K562 (cell line): ENCODE measurements around the gene DDX41. TPM values are rescaled to one million over a fixed set of nuclear protein-coding genes. Genes with fewer than 3 reads are reported as not detected.

Experiments
- BRF2 ChIP-seq: IDR thresholded peaks from 3 replicates; pipeline ENCODE4 v1.6.1; 2011; ENCODE audit warnings: borderline replicate concordance, mild to moderate bottlenecking; ENCODE audit not compliant: insufficient read length, insufficient read depth
- CLOCK ChIP-seq: fragments of 250-450 bp; sonication (Bioruptor Pico); IDR thresholded peaks from 2 replicates; pipeline ENCODE4 v1.4.0; 2020; ENCODE audit warnings: mild to moderate bottlenecking, moderate library complexity, borderline replicate concordance
- E2F6 ChIP-seq, 2 experiments: IDR thresholded peaks; 2 replicates each; pipeline ENCODE4 v1.6.1; 2011; ENCODE audit warnings: borderline replicate concordance in 1 of 2, control low read depth in 1 of 2, low read depth in 1 of 2, low read length in 1 of 2, mild to moderate bottlenecking in 1 of 2, mixed read lengths in 1 of 2, moderate library complexity in 1 of 2; ENCODE audit not compliant: insufficient read depth in 1 of 2, insufficient read length in 1 of 2, poor library complexity in 1 of 2, severe bottlenecking in 1 of 2; ENCODE audit errors: extremely low read depth in 1 of 2
- FOXK1 ChIP-seq: sonication (generic); formaldehyde crosslinking; IDR thresholded peaks from 2 replicates; pipeline ENCODE4 v1.8.0; 2022; ENCODE audit warnings: missing genetic modification reagents, mild to moderate bottlenecking, borderline replicate concordance
- KHSRP ChIP-seq: fragments of 450-650 bp; IDR thresholded peaks from 2 replicates; pipeline ENCODE4 v1.6.1; 2017
- KLF16 ChIP-seq: IDR thresholded peaks from 2 replicates; pipeline ENCODE4 v1.6.1; 2016; ENCODE audit warnings: antibody characterized with exemption
- MECOM ChIP-seq: fragments of 250-450 bp; sonication (Bioruptor Pico); IDR thresholded peaks from 2 replicates; pipeline ENCODE4 v1.8.0; 2022; ENCODE audit warnings: inconsistent platforms
- NEUROD1 ChIP-seq: fragments of 150-350 bp; IDR thresholded peaks from 2 replicates; pipeline ENCODE4 v1.6.1; 2014; ENCODE audit warnings: borderline replicate concordance, low read length, low read depth; ENCODE audit not compliant: partially characterized antibody
- NFE2 ChIP-seq: IDR thresholded peaks from 2 replicates; pipeline ENCODE4 v1.6.1; 2014; ENCODE audit warnings: antibody characterized with exemption, low read depth
- SMARCA5 ChIP-seq: fragments of 450-650 bp; IDR thresholded peaks from 2 replicates; pipeline ENCODE4 v1.6.1; 2016
- STAG1 ChIP-seq: sonication (generic); formaldehyde crosslinking; IDR thresholded peaks from 2 replicates; pipeline ENCODE4 v1.5.0; 2020; ENCODE audit warnings: missing genetic modification reagents, borderline replicate concordance
- ZFX ChIP-seq: sonication (generic); formaldehyde crosslinking; IDR thresholded peaks from 2 replicates; pipeline ENCODE4 v1.8.0; 2022; ENCODE audit warnings: mild to moderate bottlenecking, missing genetic modification reagents, moderate library complexity
- ZNF23 ChIP-seq: fragments of 250-450 bp; sonication (Bioruptor Pico); IDR thresholded peaks from 2 replicates; pipeline ENCODE4 v1.4.0; 2020; ENCODE audit warnings: mild to moderate bottlenecking
- ZNF644 ChIP-seq: fragments of 200-800 bp; sonication (Bioruptor generic); IDR thresholded peaks from 2 replicates; pipeline ENCODE4 v1.6.1; 2016; ENCODE audit warnings: low read depth, missing genetic modification characterization, missing compliant biosample characterization
- ZNF717 ChIP-seq: fragments of 250-450 bp; sonication (Bioruptor Pico); IDR thresholded peaks from 2 replicates; pipeline ENCODE4 v1.5.0; 2021
- ZNF79 ChIP-seq: fragments of 250-450 bp; sonication (Bioruptor Pico); IDR thresholded peaks from 2 replicates; pipeline ENCODE4 v1.4.0; 2020; ENCODE audit warnings: low read depth, mild to moderate bottlenecking, moderate library complexity
- polyA plus RNA-seq, 8 experiments: library from polyadenylated mRNA; depleted of rRNA in 4 of 8; stranded (reverse) in 5 of 8; unstranded in 3 of 8; fragments of >200 nt; fragmentation: Nextera tagmentation in 2 of 8; fragmentation: Illumina TruSeq in 1 of 8; extraction: Ambion mirVana in 2 of 8; extraction: Trizol in 1 of 8; gene quantifications; 2 replicates each; pipeline versions ENCODE4 v1.2.1 to v1.2.3, GENCODE V29; 2011 to 2014; ENCODE audit warnings: inconsistent platforms in 1 of 8, missing spikeins in 1 of 8
- total RNA-seq, 7 experiments: library from RNA; depleted of rRNA in 6 of 7; stranded (reverse); fragments of >200 nt in 6 of 7; fragmentation: Illumina TruSeq in 2 of 7; extraction: Trizol in 2 of 7; gene quantifications; 2 replicates each; pipeline versions ENCODE4 v1.2.1 to v1.2.3, GENCODE V29; 2011 to 2021; ENCODE audit warnings: low replicate concordance in 1 of 7
- TF ChIP-seq, protein P1 (sequence below): fragments of 450-650 bp; formaldehyde crosslinking; IDR thresholded peaks from 2 replicates; pipeline ENCODE4 v1.4.0; 2020; ENCODE audit warnings: mild to moderate bottlenecking, moderate library complexity
- TF ChIP-seq, protein P2 (sequence below): fragments of 250-450 bp; sonication (Bioruptor Pico); IDR thresholded peaks from 2 replicates; pipeline ENCODE4 v1.4.0; 2020; ENCODE audit warnings: mild to moderate bottlenecking, moderate library complexity

DDX41 gene
- total and polyA plus RNA-seq, 9 of the 15 experiments (the other 6 are each of a cell fraction or from before 2014, with no cell fraction given) = 38.2 to 284 (median 116) TPM

DNA sequence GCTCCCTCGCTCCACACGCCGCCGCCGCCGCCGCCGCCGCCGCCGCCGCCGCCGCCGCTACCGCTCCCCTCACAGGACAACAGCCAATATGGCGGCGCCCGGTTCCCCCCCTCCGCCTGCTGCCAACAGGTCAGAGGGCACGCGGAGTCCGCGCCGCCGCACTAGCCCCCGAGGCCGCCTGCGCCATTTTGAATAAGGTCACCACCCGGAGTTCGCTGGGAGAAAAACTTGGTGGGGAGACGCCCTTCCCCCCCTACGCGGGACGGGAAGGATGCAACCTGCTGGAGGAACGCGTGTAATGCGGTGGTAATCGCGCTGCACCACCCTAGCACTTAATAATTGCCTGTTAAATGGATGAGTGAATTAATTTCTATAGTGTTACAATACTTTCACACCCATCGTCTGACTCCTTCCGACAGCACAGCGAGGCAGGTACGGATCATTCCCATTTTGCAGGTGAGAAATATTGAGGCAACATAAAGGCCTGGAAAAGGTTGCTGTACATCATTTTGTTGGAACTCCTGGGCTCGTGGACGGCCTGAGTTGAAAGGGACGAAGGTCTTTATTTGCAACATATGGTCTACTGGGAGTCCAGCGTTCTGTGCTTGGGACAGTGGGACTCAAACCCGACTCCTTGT is 37.8 kb upstream of the DDX41 start, which contains the start of gene FAM193B (continued):
- TF ChIP-seq E2F6 (IDR thresholded peaks at IDR 0.05; ENCODE audit: borderline replicate concordance in 1 of 2, extremely low read depth in 1 of 2, insufficient read depth in 1 of 2, insufficient read length in 1 of 2, low read depth in 1 of 2, low read length in 1 of 2, poor library complexity in 1 of 2, severe bottlenecking in 1 of 2) = peak in 1 of 2 experiments; percentile 41
- TF ChIP-seq, protein P1, sequence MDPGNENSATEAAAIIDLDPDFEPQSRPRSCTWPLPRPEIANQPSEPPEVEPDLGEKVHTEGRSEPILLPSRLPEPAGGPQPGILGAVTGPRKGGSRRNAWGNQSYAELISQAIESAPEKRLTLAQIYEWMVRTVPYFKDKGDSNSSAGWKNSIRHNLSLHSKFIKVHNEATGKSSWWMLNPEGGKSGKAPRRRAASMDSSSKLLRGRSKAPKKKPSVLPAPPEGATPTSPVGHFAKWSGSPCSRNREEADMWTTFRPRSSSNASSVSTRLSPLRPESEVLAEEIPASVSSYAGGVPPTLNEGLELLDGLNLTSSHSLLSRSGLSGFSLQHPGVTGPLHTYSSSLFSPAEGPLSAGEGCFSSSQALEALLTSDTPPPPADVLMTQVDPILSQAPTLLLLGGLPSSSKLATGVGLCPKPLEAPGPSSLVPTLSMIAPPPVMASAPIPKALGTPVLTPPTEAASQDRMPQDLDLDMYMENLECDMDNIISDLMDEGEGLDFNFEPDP (CRISPR knock-in tag) = no peak
- no peak for TF ChIP-seq KHSRP
- TF ChIP-seq, protein P2, sequence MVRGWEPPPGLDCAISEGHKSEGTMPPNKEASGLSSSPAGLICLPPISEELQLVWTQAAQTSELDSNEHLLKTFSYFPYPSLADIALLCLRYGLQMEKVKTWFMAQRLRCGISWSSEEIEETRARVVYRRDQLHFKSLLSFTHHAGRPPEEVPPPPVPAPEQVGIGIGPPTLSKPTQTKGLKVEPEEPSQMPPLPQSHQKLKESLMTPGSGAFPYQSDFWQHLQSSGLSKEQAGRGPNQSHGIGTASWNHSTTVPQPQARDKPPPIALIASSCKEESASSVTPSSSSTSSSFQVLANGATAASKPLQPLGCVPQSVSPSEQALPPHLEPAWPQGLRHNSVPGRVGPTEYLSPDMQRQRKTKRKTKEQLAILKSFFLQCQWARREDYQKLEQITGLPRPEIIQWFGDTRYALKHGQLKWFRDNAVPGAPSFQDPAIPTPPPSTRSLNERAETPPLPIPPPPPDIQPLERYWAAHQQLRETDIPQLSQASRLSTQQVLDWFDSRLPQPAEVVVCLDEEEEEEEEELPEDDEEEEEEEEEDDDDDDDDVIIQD = no peak
- TF ChIP-seq ZNF23 = no peak
- TF ChIP-seq ZNF644 = no peak; the same call in 1 of the 2 replicates
- TF ChIP-seq MECOM (CRISPR knock-in tag) = no peak
- TF ChIP-seq ZNF717 (CRISPR knock-in tag) = no peak
- no peak for TF ChIP-seq FOXK1 (CRISPR knock-in tag)
- TF ChIP-seq BRF2 = no peak
- TF ChIP-seq ZFX (CRISPR knock-in tag) = peak; percentile 40
- no peak for TF ChIP-seq STAG1
- TF ChIP-seq NFE2 = no peak
- TF ChIP-seq NEUROD1 = peak; percentile 51
- no peak for TF ChIP-seq KLF16
- TF ChIP-seq SMARCA5 = peak; percentile 87
- no peak for TF ChIP-seq ZNF79
- no peak for TF ChIP-seq CLOCK
